Breast epithelium (tissue), 4 donors: Measurements from ENCODE around the gene SLC5A2. TPM values are rescaled to one million over a fixed set of nuclear protein-coding genes. Genes with fewer than 3 reads are reported as not detected.
"Not testable (repeated sequence)": the region's sequence is repeated elsewhere in the genome, so short reads cannot be mapped to it uniquely, and the experiment has no call there.

ENCODE experiments used
- DNase-seq, 2 donors: peaks; one replicate each; pipeline ENCODE4 v3.0.0-alpha.2; 2019; ENCODE audit warnings: low spot score in 2 of 2
- H3K27ac ChIP-seq, 2 donors: fragments of 200-600 bp; sonication (generic) in 1 of 2; one replicate each; pipeline ENCODE4 v1.5.1; 2016 to 2019; ENCODE audit warnings: mild to moderate bottlenecking in 1 of 2
- H3K27me3 ChIP-seq, 2 donors: fragments of 200-600 bp; sonication (generic) in 1 of 2; one replicate each; pipeline versions ENCODE4 v1.5.1 to v1.6.0; 2017 to 2019; ENCODE audit warnings: control low read depth in 1 of 2, mild to moderate bottlenecking in 1 of 2
- H3K36me3 ChIP-seq: fragments of 200-600 bp; one replicate; pipeline ENCODE4 v1.5.1; 2019
- H3K4me1 ChIP-seq, 2 donors: fragments of 200-600 bp; sonication (generic); one replicate each; pipeline ENCODE4 v1.5.1; 2016 to 2019; ENCODE audit warnings: control low read depth in 1 of 2
- H3K4me3 ChIP-seq, 3 donors: fragments of 200-600 bp; sonication (generic); 1 replicate in 2 of 3; 2 replicates in 1 of 3; pipeline ENCODE4 v1.5.1; 2016 to 2019; ENCODE audit warnings: mild to moderate bottlenecking in 3 of 3, moderate library complexity in 2 of 3
- H3K9me3 ChIP-seq, 2 donors: fragments of 200-600 bp; sonication (generic) in 1 of 2; one replicate each; pipeline ENCODE4 v1.5.1; 2016 to 2019; ENCODE audit warnings: control low read depth in 1 of 2
- CTCF ChIP-seq, 3 donors: fragments of 450-650 bp; IDR thresholded peaks; one replicate each; pipeline ENCODE4 v1.5.1; 2016 to 2017; ENCODE audit warnings: antibody characterized with exemption in 3 of 3, mild to moderate bottlenecking in 3 of 3, moderate library complexity in 3 of 3
- POLR2A ChIP-seq: fragments of 450-650 bp; IDR thresholded peaks from one replicate; pipeline ENCODE4 v1.6.1; 2016; ENCODE audit warnings: antibody characterized with exemption, mild to moderate bottlenecking, moderate library complexity
- POLR2AphosphoS5 ChIP-seq, 3 donors: sonication (generic); formaldehyde crosslinking; IDR thresholded peaks; one replicate each; pipeline ENCODE4 v1.6.1; 2017; ENCODE audit warnings: antibody characterized with exemption in 3 of 3
- intact Hi-C: fragments of 100-400 bp; cut with DNase I; formaldehyde crosslinking; loops from one replicate; pipeline ENCODE4 v1.15.1; 2023; ENCODE audit warnings: low total_unique reads
- total RNA-seq, 3 donors: library from RNA; depleted of rRNA; stranded (reverse); fragments of >200 nt; gene quantifications; one replicate each; pipeline ENCODE4 v1.1.0, GENCODE V29; 2016

SLC5A2 gene
- total RNA-seq: under 1 TPM in 2 of 3 donors, not detected in 1; 0.44 to 0.98 TPM

- no peak for DNase-seq
- no peak for TF ChIP-seq POLR2AphosphoS5 (IDR thresholded peaks at IDR 0.05)
- Histone ChIP-seq H3K9me3 (no peaks in the 10 kb centered on the region), H3K27ac (no peak within 1 kb of the TSS), H3K27me3 (peaks cover 0 to 3% of the 10 kb centered on the region in 2 donors), H3K36me3 (no peaks in the 10 kb centered on the region), H3K4me1 (no peaks in the 10 kb centered on the region), H3K4me3 (no peak within 1 kb of the TSS)
- intact Hi-C loops: no loop called here
These were observed at the start of gene SLC5A2 for GRCh38 chr16:31483081-31483480. Gene SLC5A2, plus strand, starts transcription at chr16:31483123. Its CDS starts 14 bp downstream, at chr16:31483137.

- DNase-seq: no peak
- intact Hi-C loops: no loop called here
- H3K36me3 ChIP-seq: no peaks in the 10 kb centered on the region
- H3K4me1 ChIP-seq: no peaks in the 10 kb centered on the region
- no peaks in the 10 kb centered on the region for H3K27me3 ChIP-seq
- no peaks in the 10 kb centered on the region for H3K9me3 ChIP-seq
- TF ChIP-seq CTCF (IDR thresholded peaks at IDR 0.05) (no peak), POLR2AphosphoS5 (IDR thresholded peaks at IDR 0.05) (no peak), POLR2A (no peak)
- H3K4me3 ChIP-seq: no peak overlapping the region
- H3K27ac ChIP-seq: no peak overlapping the region
These were observed 47.3 kb upstream of the SLC5A2 start for GRCh38 chr16:31435341-31436220.

GRCh38 chr16:31436221-31437045, 46.5 kb upstream of the SLC5A2 start:
- Histone ChIP-seq H3K27ac (no peak overlapping the region), H3K4me3 (no peak overlapping the region), H3K27me3 (no peaks in the 10 kb centered on the region), H3K36me3 (no peaks in the 10 kb centered on the region), H3K4me1 (no peaks in the 10 kb centered on the region), H3K9me3 (no peaks in the 10 kb centered on the region)
- intact Hi-C loops: no loop called here
- TF ChIP-seq POLR2A (no peak), POLR2AphosphoS5 (IDR thresholded peaks at IDR 0.05) (no peak)
- no peak for DNase-seq

GRCh38 chr16:31438414-31438813, 44.5 kb upstream of the SLC5A2 start:
- Histone ChIP-seq H3K27ac (no peak overlapping the region), H3K9me3 (no peaks in the 10 kb centered on the region), H3K36me3 (no peaks in the 10 kb centered on the region), H3K27me3 (no peaks in the 10 kb centered on the region), H3K4me1 (no peaks in the 10 kb centered on the region), H3K4me3 (no peak overlapping the region)
- no peak for TF ChIP-seq POLR2A
- no peak for TF ChIP-seq CTCF (IDR thresholded peaks at IDR 0.05)
- no peak for TF ChIP-seq POLR2AphosphoS5 (IDR thresholded peaks at IDR 0.05)
- intact Hi-C loops: no loop called here
- no peak for DNase-seq

- H3K4me1 ChIP-seq, H3K36me3 ChIP-seq, H3K9me3 ChIP-seq, H3K27ac ChIP-seq, DNase-seq, intact Hi-C loops, H3K4me3 ChIP-seq, H3K27me3 ChIP-seq: not testable (repeated sequence)
These were observed 43.9 kb upstream of the SLC5A2 start for GRCh38 chr16:31439023-31439422.

- intact Hi-C loops: no loop called here
- no peak for TF ChIP-seq POLR2AphosphoS5 (IDR thresholded peaks at IDR 0.05)
- no peak for TF ChIP-seq POLR2A
- TF ChIP-seq CTCF (IDR thresholded peaks at IDR 0.05): no peak
These were observed 43.4 kb upstream of the SLC5A2 start for GRCh38 chr16:31439519-31439918.

More at GRCh38 chr16:31439519-31439918, 43.4 kb upstream of the SLC5A2 start:
- H3K27ac ChIP-seq: no peak overlapping the region
- H3K4me3 ChIP-seq: no peak overlapping the region
- H3K36me3 ChIP-seq: no peaks in the 10 kb centered on the region
- no peaks in the 10 kb centered on the region for H3K27me3 ChIP-seq
- DNase-seq: no peak
- no peaks in the 10 kb centered on the region for H3K4me1 ChIP-seq
- H3K9me3 ChIP-seq: no peaks in the 10 kb centered on the region
